BE2C (cell line): Measurements from ENCODE around the gene CHPF.

Experiments
- DNase-seq: peaks from one replicate; pipeline ENCODE4 v3.0.0-alpha.2; 2020
- H3K27me3 ChIP-seq: fragments of 250-450 bp; sonication (Bioruptor Pico); 2 replicates; pipeline ENCODE4 v1.5.1; 2020; ENCODE audit warnings: mild to moderate bottlenecking
- H3K36me3 ChIP-seq: fragments of 250-450 bp; sonication (Bioruptor Pico); 2 replicates; pipeline ENCODE4 v1.5.1; 2020; ENCODE audit warnings: mild to moderate bottlenecking
- H3K4me1 ChIP-seq: fragments of 250-450 bp; sonication (Bioruptor Pico); 2 replicates; pipeline ENCODE4 v1.5.1; 2020
- H3K4me3 ChIP-seq: 2 replicates; pipeline ENCODE4 v1.5.1; 2011; ENCODE audit warnings: low read depth, low read length
- H3K9me3 ChIP-seq: fragments of 250-450 bp; sonication (Bioruptor Pico); 2 replicates; pipeline ENCODE4 v1.5.1; 2020
- TF ChIP-seq, protein P1 (sequence below): IDR thresholded peaks from 2 replicates; pipeline ENCODE4 v1.5.1; 2012; ENCODE audit warnings: mild to moderate bottlenecking, low read depth, low read length

Gene CHPF

DNA sequence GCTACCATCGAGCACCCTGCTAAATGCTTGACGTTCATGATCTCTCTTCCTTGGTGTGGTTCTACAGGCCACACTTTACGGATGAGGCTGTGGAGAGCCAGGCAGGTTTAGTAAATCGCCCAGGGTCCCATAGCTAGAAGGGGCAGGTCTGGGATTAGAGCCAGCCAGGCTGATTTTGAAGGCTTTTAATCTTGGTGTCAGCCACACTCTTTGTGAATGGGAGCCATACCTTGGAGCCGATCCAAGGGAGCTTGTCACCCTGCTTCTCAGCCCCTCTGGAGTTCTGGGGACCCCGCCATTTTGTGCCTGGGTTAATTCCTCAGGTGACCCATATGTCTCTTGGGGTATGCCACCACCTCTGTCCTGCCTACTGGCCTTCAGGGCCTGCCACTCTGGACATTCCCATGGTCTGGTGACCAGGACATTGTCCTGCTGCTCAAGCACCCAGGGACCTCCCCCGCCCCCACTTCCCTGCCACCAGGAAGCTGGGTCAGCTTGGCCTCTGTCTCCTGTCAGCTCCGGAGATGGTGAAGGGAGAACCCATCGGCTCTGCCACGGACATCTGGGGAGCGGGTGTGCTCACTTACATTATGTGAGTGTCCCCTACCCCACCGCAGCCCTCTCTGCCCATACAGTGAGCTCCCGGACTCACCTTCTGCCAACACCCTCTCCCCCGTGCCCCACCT is 52.2 kb downstream of the CHPF start:
- Histone ChIP-seq H3K4me1 (peaks cover 18% of the 10 kb centered on the region), H3K4me3 (no peak overlapping the region), H3K9me3 (no peaks in the 10 kb centered on the region), H3K36me3 (peaks cover 3% of the 10 kb centered on the region; the same call in 1 of the 2 replicates), H3K27me3 (no peaks in the 10 kb centered on the region)
- TF ChIP-seq, protein P1, sequence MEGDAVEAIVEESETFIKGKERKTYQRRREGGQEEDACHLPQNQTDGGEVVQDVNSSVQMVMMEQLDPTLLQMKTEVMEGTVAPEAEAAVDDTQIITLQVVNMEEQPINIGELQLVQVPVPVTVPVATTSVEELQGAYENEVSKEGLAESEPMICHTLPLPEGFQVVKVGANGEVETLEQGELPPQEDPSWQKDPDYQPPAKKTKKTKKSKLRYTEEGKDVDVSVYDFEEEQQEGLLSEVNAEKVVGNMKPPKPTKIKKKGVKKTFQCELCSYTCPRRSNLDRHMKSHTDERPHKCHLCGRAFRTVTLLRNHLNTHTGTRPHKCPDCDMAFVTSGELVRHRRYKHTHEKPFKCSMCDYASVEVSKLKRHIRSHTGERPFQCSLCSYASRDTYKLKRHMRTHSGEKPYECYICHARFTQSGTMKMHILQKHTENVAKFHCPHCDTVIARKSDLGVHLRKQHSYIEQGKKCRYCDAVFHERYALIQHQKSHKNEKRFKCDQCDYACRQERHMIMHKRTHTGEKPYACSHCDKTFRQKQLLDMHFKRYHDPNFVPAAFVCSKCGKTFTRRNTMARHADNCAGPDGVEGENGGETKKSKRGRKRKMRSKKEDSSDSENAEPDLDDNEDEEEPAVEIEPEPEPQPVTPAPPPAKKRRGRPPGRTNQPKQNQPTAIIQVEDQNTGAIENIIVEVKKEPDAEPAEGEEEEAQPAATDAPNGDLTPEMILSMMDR = no peak
- no peak for DNase-seq

DNA sequence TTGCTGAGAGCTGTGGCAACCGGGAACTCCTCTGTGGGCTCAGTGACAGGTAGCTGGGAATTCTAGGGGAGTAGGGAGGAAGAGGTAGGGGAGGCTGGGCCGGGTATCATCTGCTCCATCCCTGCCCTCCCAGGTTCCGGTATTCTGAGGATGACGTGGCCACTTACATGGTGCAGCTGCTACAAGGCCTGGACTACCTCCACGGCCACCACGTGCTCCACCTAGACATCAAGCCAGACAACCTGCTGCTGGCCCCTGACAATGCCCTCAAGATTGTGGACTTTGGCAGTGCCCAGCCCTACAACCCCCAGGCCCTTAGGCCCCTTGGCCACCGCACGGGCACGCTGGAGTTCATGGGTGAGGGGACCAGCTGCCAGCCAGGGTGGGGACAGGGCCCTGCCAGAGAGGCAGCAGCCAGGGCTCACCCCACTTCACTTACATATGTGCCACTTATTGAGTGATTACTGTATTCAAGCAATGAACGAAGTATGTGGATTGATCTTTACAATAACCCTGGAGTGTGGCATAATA is 52.9 kb downstream of the CHPF start:
- Histone ChIP-seq H3K4me3 (no peak overlapping the region), H3K27me3 (no peaks in the 10 kb centered on the region)
- no peak for DNase-seq

GRCh38 chr2:219490186-219490585 is 53.4 kb downstream of the CHPF start:
- Histone ChIP-seq H3K4me3 (no peak overlapping the region), H3K9me3 (no peaks in the 10 kb centered on the region), H3K36me3 (peaks cover 3% of the 10 kb centered on the region), H3K27me3 (no peaks in the 10 kb centered on the region), H3K4me1 (peaks cover 6% of the 10 kb centered on the region)
- no peak for DNase-seq
- TF ChIP-seq, protein P1 = peak; percentile 20; the same call in 1 of the 2 replicates

More for the DNA sequence above, 52.9 kb downstream of the CHPF start:
- TF ChIP-seq, protein P1 = no peak
- Histone ChIP-seq H3K4me1 (peaks cover 11% of the 10 kb centered on the region), H3K9me3 (no peaks in the 10 kb centered on the region), H3K36me3 (peaks cover 3% of the 10 kb centered on the region)

DNA sequence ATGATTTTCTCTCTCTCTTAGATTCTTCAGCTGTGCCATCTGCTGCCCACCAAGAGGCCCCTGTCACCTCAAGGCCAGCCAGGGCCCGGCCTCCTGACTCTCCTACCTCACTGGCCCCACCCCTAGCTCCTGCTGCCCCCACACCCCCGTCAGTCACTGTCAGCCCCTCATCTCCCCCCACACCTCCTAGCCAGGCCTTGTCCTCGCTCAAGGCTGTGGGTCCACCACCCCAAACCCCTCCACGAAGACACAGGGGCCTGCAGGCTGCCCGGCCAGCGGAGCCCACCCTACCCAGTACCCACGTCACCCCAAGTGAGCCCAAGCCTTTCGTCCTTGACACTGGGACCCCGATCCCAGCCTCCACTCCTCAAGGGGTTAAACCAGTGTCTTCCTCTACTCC is 54.3 kb downstream of the CHPF start:
- DNase-seq = no peak
- TF ChIP-seq, protein P1 = no peak
- Histone ChIP-seq H3K27me3 (no peaks in the 10 kb centered on the region), H3K4me1 (no peaks in the 10 kb centered on the region), H3K9me3 (no peaks in the 10 kb centered on the region), H3K4me3 (no peak overlapping the region), H3K36me3 (peaks cover 3% of the 10 kb centered on the region)
